GM21447 (cell line): ENCODE data around the gene GLT1D1.
"Not testable (repeated sequence)": the region's sequence is repeated elsewhere in the genome, so short reads cannot be mapped to it uniquely, and the experiment has no call there.

Experiments used
- ATAC-seq: cut with Tn5 transposase; IDR thresholded peaks from one replicate; pipeline ENCODE4 v1.9.1; 2021; ENCODE audit not compliant: unreplicated experiment

The GLT1D1 gene

DNA sequence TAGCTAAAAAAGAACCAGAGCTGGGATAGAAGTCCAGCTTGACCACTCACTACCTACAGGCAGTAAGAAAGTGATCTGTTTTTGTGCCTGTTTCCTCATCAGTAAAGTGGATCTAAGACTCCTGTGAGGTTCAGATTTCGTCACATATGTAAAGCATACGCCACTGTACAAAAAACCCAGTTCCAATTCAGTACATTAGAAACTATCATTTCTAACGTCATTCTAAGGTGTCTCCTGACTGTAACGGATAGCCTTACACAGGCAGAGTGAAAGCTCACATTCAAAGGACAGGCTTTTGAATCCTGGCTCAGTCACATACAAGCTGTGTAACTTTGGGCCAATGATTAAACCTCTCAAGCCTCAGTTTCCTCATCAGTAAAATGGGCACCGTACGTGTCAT lies 33.0 kb upstream of the GLT1D1 start:
- no peak for ATAC-seq

DNA sequence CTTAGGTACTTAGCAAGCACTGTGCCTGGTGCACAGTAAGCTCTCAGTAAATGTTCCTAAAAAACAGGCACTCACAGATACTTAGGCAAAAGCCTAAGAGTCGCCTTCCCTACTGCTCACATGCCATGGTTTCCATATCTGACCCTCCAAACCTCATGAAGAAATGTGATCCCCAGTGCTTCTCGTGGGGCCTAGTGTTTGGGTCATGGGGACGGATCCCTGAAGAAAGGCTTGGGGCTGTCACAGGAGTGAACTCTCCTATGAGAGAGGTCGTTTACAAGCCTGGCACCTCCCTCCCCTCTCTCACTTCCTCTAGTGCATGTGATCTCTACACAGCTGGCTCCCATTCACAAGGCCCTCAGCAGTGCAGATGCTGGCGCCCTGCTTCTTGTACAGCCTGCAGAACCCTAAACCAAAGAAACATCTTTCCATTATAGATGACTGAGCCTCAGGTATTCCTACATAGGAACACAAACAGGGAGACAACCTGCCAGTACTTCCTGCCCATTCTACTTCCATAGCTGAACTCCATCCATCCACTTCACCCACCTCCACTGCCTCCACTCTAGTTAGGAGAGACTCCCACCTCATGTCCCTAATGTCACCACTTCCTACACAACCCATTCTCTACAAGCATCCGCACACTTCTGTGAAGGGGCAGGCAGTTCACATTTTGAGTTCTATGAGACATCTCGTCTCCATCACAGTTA lies 32.4 kb upstream of the GLT1D1 start:
- ATAC-seq = peak; percentile 59

DNA sequence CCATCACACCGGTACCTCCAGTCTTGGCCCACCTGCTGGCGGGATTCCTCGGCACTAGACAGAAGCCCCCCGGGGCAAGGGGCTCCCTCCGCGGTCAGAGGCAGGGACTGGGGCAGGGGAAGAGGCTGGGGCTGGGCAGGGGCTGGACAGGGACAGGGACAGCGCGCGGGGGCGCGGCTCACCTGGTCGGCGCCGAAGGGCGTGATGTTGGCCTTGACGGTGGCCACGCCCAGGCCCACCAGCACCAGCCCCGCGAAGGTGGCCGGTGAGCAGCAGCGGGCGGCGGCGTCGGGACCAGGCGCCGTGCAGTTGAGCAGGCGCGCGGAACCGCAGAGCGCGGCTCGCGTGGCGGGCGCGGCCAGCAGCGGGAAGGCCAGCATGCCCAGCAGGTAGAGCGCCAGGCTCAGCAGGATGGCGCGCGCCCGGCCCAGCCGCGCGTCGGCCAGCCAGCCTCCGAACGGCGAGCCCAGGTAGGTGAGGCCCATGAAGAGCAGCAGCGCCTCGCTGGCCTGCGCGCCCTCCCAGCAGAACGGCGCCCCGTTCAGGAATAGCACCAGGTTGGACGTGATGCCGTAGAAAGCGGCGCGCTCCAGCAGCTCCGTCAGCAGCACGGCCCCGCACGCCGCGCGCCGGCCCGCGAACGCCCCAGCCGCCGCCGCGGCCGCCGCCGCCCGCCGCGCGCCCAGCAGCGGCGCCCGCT lies 29.9 kb upstream of the GLT1D1 start:
- peak; percentile 9 for ATAC-seq

DNA sequence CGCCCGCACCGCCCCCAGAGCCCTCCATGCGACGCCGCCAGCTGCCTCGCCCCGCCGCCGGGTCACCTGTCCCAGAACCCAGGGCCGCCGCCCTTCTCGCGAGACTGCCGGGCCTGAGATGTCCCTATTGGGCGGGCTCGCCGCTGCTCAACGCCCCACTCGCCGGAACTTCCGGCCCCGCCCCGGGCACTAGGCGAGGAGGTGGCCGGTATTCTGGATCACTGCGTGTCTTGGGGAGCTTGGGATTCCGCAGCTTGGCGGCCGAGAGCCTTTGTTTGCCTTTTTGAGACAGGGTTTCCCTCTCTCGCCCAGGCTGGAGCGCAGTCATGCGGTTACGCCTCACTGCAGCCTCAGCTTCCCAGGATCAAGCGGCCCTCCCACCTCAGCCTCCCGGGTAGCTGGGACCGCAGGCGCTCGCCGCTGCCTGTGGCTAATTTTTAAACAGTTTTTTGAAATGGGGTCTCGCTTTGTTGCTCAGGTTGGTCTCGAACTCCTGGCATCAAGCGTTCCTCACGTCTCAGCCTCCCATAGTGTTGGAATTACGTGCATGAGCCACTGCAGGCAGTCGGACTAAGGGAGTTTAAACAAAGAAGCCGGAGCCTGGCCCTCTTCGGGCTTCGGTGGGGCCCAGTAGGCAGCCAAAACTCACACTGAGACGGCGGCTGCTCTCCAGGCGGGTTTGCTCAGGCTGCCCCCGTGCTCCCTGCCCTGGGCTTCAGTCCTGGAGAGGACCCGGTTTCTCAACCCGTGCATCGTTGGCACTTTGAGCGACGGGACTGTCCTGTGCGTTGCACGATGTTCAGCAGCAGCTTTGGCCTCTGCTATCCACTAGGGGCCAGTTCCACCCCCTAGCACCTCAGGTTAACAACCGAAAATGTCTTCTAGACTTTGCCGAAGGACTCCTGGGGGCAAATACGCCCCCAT lies 29.1 kb upstream of the GLT1D1 start, which contains the start of gene SLC15A4:
SLC15A4 (minus strand) TSS at position 43 of the 924 bp plus-strand sequence; CDS start at position 28, 15 bp downstream.
- peak; percentile 62 for ATAC-seq

DNA sequence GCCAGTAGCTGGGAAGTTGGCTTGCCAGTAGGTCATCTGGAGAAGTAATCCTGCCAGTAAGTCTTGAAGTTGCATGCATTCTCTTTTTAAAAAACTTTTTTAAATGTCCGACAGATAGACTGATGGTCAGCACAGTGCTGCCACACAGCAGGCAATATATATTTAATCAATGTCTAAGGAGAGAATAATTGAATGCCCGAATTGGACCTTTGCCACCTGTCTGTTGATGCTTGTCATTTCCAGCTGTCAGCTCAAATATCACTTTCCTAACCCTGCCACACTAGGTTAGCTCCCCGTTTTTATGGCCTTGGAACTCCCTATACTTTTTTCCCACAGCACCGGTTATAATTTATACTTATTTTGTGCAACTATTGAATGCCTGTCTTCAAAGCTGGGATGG lies 27.4 kb upstream of the GLT1D1 start:
- no peak for ATAC-seq

DNA sequence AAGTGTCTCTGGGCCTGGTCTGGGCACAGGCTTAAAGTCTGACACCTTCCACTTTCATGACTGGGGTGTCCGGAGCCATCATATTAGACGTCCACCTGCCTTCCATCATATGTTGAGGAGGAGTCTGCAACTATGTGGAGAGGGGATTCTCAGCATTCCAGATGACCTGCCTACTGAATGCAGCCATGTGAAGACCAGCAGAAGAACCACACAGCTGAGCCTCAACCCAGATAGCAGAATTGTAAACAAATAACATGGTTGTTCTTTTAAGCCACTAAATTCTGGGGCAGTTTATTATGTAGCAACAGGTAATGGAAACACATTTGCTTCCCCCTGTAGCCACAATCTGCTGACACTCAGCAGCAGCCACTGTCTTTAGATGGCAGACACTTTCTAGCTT lies 25.6 kb upstream of the GLT1D1 start:
- ATAC-seq = no peak

DNA sequence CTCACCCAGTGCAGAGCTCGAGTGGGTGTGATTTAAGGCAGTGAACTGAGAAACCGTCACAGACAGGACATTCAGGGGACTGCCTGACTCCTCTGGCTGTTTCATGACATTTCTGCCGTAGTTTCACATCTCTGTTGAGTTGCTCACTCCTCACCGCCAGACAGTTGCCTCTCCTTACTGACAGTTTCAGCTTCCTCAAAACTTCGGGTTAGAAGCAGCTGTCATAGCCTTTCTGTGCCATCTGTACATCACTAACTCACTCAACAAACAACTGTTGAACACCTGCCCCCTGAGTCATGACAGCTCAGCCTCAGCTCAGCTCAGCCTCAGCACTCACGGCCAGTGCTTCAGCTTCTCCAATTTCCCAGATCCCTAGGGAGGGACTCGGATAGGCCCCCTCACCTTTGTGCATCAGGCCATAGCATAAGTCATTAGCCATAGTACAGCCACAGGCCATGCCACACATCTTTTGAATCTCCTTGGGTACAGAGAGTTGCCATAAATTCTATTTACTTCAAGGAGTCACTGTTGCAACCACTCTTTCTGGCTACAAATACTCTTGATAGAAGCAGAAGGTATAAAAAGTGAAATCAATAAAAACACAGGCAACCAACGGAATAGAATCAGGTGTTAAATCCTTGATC lies 23.3 kb upstream of the GLT1D1 start:
- ATAC-seq = peak; percentile 86

DNA sequence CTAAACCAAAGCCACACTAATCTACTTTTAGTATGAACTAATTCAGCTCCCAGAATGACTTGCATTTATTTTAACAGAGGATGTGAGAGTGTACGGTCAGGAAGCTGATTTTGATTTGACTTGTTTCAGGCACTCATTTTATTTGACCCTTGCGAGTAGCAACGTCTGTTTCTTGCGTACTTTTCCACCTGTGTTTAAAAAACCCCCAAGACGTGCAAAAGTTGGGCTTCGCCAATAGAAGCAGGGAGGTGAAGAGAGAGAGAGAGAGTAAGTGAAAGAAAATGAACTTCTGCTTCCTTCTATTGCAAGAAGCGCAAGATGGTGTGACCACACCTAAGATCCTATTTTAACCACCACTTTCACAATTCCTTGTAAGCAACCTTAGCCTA lies 22.8 kb upstream of the GLT1D1 start:
- ATAC-seq = peak; percentile 55

DNA sequence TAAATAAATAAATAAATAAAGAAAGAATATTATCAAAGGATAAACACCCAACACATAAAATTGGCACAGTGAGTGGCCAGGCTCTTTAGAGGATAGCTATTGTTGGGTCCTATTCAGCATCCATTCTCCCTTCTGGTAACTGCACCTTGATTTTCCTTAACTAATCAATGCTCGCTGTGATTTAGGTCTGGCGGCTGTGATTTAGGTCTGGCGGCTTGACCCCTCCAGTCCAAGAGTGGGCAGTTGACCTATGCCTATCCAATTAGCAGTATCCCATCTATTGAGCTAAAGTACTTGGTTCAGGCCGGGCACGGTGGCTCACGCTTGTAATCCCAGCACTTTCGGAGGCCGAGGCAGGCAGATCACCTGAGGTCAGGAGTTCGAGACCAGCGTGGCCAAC lies 19.9 kb upstream of the GLT1D1 start:
- no peak for ATAC-seq

DNA sequence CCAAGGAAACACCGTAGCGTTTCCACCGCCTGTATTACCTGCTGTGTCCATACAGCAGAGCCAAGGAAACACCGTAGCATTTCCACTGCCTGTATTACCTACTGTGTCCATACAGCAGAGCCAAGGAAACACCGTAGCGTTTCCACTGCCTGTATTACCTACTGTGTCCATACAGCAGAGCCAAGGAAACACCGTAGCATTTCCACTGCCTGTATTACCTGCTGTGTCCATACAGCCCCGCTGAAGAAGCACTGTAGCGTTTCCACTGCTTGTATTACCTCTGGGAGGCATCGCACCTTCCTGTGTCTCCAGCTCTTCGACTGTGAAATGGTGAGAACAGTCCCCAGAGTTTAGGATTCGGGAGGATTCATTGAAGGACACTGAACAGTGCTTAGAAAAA lies 13.4 kb upstream of the GLT1D1 start:
- not testable (repeated sequence) for ATAC-seq

DNA sequence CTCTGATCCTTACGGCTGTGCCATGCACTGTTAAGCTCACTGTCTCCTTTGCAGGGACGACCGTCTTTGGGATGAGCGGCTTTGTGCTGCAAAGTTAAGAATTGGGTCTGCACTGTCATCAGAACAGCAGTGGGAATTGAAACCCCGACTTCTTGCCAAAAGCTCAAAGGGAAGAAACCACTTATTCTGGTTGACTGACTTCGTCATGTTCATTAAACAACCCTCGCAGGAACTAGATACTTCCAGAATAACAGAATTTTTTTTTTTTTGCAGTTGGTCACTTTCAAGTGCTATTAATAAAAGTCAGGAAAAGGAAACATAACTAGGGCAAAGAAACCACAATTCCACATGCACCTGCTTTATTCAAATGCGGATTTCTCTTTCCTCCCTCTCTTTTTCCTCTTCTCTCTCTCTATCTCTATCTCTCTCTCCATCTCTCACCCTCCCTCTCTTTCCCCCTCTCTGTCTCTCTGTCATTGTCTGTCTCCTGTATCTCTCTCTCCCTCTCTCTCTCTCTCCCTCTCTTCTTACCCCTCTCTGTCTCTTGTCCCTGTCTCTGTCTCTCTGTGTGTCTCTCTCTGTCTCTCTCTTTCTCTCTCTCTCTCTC lies 12.3 kb upstream of the GLT1D1 start:
- peak; percentile 77 for ATAC-seq

DNA sequence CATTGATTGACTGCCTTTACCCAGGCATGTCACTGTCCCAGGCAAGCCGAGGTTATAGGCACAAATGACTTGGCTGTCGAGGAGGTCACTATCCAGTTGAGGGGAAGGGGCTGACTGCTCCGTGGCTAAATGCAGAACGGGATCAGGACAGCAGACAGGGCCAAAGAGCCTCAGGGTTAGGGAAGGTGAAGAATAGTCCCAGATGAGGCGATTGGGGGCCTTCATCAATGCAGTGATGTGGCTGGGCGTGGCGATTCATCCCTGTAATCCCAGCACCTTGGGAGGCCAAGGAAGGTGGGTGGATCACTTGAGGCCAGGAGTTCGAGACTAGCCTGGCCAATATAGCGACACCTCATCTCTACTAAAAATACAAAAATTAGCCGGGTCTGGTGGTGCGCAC lies 10.7 kb upstream of the GLT1D1 start:
- ATAC-seq = no peak

DNA sequence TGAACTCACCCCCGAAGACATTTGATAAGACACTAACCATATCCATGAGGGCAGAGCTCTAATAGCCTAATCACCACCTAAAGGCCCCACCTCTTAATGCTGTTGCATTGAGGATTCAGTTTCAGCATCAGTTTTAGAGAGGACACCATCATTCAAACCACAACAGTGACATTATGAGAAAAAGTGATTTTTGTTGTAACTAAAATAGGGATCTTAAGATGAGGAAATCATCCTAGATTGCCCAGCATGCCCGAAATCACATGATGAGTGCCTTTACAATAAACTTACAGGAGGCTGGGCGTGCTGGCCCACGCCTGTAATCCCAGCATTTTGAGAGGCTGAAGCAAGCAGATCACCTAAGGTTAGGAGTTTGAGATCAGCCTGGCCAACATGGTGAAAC lies 9.7 kb upstream of the GLT1D1 start:
- ATAC-seq = no peak

DNA sequence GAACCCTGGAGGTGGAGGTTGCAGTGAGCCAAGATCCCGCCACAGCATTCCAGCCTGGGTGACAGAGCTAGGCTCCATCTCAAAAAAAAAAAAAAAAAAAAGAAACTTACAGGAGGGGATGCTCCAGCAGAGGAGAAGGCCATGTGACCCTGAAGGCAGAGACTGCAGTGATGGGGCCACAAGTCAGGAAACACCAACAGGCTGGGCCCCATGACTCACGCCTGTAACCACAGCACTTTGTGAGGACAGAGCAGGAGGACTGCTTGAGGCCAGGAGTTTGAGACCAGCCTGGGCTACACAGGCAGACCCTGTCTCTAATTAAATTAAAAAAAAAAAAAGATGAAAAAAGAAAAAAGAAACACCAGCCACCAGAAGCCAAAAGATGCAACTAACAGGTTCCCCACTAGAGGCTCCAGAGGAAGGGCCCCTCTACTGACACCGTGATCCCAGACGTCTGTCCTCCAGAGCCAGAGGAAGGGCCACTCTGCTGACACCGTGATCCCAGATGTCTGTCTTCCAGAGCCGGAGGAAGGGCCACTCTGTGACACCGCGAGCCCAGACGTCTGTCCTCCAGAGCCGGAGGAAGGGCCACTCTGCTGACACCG lies 9.1 kb upstream of the GLT1D1 start:
- ATAC-seq = no peak

DNA sequence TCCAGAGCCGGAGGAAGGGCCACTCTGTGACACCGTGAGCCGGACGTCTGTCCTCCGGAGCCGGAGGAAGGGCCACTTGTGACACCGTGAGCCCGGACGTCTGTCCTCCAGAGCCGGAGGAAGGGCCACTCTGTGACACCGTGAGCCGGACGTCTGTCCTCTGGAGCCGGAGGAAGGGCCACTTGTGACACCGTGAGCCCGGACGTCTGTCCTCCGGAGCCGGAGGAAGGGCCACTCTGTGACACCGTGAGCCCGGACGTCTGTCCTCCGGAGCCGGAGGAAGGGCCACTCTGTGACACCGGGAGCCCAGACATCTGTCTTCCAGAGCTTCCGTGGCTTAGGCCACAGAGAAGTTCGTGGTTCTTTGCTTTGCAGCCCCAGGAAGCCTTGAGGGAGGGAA lies 6.6 kb upstream of the GLT1D1 start:
- ATAC-seq = not testable (repeated sequence)

DNA sequence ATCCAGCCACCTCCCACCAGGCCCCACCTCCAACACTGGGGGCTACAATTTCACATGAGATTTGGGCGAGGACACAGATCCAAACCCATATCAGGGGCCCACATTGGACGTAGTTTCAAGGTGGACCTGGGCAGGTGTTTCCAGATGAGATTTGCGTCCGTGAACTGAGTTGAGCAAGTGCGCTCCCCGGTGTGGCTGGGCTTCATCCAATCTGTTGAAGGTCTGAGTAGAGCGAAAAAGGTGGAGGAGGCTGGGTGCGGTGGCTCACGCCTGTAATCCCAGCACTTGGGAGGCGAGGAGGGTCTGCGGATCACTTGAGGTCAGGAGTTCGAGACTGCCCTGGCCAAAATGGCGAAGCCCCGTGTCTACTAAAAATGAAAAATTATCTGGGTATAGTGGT lies 4.9 kb upstream of the GLT1D1 start:
- no peak for ATAC-seq

DNA sequence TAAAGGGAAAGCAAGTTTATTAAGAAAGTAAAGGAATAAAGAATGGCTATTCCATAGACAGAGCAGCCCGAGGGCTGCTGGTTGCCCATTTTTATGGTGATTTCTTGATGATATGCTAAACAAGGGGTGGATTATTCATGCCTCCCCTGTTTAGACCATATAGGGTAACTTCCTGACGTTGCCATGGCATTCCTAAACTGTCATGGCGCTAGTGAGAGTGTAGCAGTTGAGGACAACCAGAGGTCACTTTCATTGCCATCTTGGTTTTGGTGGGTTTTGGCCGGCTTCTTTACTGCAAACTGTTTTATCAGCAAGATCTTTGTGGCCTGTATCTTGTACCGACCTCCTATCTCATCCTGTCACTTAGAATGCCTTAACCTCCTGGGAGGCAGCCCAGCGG lies 3.5 kb upstream of the GLT1D1 start:
- ATAC-seq = not testable (repeated sequence)

DNA sequence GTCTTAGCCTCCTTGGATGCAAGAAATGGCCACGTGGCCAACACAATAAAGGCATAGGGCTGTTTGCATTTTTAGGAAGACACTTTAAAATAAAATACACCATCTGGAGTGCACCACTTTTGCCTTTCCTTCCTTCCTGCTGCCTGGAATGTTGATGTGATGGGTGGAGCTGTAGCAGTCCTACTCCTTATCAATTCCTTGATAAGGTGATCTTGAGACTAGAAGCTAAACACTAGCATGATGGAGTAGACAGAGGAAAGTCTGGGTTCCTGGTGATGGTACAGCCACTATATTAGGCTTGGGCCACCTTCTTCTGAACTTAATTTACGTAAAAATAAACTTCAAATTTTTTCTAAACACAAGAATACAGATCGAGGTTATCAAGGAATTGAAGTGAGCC lies 2.9 kb upstream of the GLT1D1 start:
- no peak for ATAC-seq

DNA sequence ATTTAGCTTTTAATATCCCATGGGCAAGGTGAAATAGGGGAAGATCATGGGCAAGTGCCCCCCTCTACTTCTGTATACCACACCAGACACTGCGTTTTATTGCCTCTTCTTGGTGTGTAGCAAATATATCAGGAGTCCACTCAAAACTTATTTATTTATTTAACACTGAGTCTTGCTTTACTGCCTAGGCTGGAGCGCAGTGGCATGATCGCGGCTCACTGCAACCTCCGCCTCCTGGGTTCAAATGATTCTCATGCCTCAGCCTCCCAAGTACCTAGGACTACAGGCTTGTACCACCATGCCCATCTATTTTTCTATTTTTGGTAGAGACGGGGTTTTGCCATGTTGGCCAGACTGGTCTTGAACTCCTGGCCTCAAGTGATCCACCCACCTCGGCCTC lies 1.8 kb upstream of the GLT1D1 start:
- not testable (repeated sequence) for ATAC-seq

DNA sequence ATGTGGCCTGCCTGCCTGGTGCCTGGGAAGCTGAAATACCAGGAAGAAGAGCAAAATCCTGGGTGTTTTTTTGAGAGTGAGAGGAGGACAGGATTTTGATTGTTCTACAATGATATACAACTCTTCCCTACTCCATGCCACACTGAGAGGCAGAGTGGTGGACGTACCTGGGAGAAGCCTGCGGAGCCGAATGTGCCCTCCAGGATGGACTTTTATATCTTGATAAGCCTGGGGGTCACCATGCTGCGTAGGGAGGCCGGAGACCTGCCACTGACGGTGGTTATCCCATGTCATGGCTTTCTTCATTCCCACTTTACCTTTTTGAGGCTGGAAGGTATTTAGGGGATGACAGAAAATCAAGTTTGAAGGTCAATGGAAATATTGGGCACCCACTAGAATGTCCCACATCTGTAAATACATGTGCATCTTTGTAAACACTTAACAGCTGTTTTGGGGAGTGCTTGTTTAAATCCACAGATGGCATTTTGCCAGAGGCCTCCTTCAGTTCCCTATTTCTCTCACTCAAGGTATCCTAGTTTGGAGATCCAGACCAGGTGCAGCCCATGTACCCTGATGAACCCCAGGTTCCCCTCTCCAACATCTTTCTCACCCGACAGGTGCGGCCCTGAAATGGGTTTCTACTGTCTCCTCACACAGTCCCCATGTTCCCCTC lies 1.1 kb upstream of the GLT1D1 start:
- no peak for ATAC-seq
